GM13977 (cell line): ENCODE results near the gene B4GALT5.

Source experiments
- DNase-seq: peaks from one replicate; pipeline ENCODE4 v3.0.0; 2012; ENCODE audit warnings: low spot score
- CTCF ChIP-seq: IDR thresholded peaks from 2 replicates; pipeline ENCODE4 v1.5.1; 2012; ENCODE audit warnings: mild to moderate bottlenecking, control low read depth; ENCODE audit not compliant: insufficient read depth; ENCODE audit errors: extremely low read depth, missing control alignments
- in situ Hi-C: fragments of 300-500 bp; cut with MboI; formaldehyde crosslinking; loops from one replicate; pipeline ENCODE4 v1.12.0; 2022; ENCODE audit warnings: low sequenced_read_pairs, low pct_unique_long_range_greater_than_20kb, mixed read lengths, inconsistent platforms; ENCODE audit not compliant: unreplicated experiment

Gene B4GALT5

GRCh38 chr20:49668181-49668877 lies 45.3 kb downstream of the B4GALT5 start:
- no peak for TF ChIP-seq CTCF
- DNase-seq = peak; percentile 76
- in situ Hi-C loops = no loop called here

- in situ Hi-C loops = no loop called here
- no peak for TF ChIP-seq CTCF
- DNase-seq = no peak
Observed at GRCh38 chr20:49666911-49667310, 46.8 kb downstream of the B4GALT5 start.

- TF ChIP-seq CTCF = no peak
- in situ Hi-C loops = no loop called here
- no peak for DNase-seq
Observed at GRCh38 chr20:49665796-49666195, 47.9 kb downstream of the B4GALT5 start.

- in situ Hi-C loops = no loop called here
- TF ChIP-seq CTCF = no peak
- no peak for DNase-seq
Observed at GRCh38 chr20:49664612-49665313, 48.9 kb downstream of the B4GALT5 start.

- DNase-seq = no peak
- in situ Hi-C loops = no loop called here
- TF ChIP-seq CTCF = no peak
Observed at GRCh38 chr20:49663112-49663511, 50.6 kb downstream of the B4GALT5 start.

- no peak for DNase-seq
- TF ChIP-seq CTCF = no peak
- in situ Hi-C loops = no loop called here
Observed at GRCh38 chr20:49661560-49662329, 51.9 kb downstream of the B4GALT5 start.
